Spleen (tissue), 7 donors: ENCODE results near the gene PRR22.

Experiments
- CTCF ChIP-seq, 11 experiments: fragments of 200-600 bp in 7 of 11; fragments of 450-650 bp in 4 of 11; sonication (generic) in 4 of 11; IDR thresholded peaks in 8 of 11; conservative IDR thresholded peaks in 3 of 11; 1 replicate in 7 of 11; 2 replicates in 4 of 11; pipeline versions ENCODE4 v1.4.0 to v1.8.0; 2016 to 2021; ENCODE audit warnings: antibody characterized with exemption in 11 of 11, inconsistent platforms in 4 of 11, mild to moderate bottlenecking in 1 of 11
- POLR2A ChIP-seq, 3 donors: fragments of 450-650 bp; IDR thresholded peaks; one replicate each; pipeline ENCODE4 v1.5.1; 2017; ENCODE audit warnings: antibody characterized with exemption in 3 of 3, mild to moderate bottlenecking in 1 of 3
- donor health status: DM: no; HTN: no; CAD: no; lungs with moderate emphysema.
- donor health status: DM: no; HTN: no; CAD: no.
- donor health status: DM: no; HTN: no; CAD: no.

- no peak for TF ChIP-seq POLR2A (IDR thresholded peaks at IDR 0.05)
- no peak for TF ChIP-seq CTCF (IDR thresholded peaks at IDR 0.05 in 8 of 11, conservative IDR thresholded peaks at IDR 0.05 in 3 of 11)
Measured at GRCh38 chr19:5789886-5790558, 5.5 kb upstream of the PRR22 start.
